HG03558 (cell line): ENCODE results near the gene RALGPS1.

ENCODE experiments used
- ATAC-seq: cut with Tn5 transposase; IDR thresholded peaks from one replicate; pipeline ENCODE4 v1.9.1; 2021; ENCODE audit warnings: moderate number of reproducible peaks; ENCODE audit not compliant: unreplicated experiment; ENCODE audit errors: extremely low read depth

Gene RALGPS1

DNA sequence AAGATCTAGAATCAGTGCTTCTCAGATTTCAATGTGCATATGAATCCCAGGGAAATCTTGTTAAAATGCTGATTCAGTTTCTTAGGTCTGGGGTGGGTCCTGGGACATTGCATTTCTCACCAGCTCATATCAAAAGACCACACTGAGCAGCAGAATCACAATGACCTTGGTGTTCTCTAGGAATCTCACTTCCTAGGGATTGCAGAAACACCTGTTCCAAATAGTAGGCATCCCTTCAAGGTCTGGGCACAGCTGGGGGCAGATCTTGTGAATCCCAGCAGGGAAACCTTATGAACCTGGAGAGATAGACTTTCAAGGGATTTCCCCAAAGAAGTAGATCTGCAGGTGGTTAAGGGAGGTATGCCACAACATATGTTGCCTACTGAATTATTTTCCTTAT, 341.1 kb downstream of the RALGPS1 start:
- ATAC-seq = no peak

- no peak for ATAC-seq
Measured at GRCh38 chr9:127256324-127256723, 341.7 kb downstream of the RALGPS1 start.

- ATAC-seq = no peak
Measured at GRCh38 chr9:127258606-127259471, 344.3 kb downstream of the RALGPS1 start.

DNA sequence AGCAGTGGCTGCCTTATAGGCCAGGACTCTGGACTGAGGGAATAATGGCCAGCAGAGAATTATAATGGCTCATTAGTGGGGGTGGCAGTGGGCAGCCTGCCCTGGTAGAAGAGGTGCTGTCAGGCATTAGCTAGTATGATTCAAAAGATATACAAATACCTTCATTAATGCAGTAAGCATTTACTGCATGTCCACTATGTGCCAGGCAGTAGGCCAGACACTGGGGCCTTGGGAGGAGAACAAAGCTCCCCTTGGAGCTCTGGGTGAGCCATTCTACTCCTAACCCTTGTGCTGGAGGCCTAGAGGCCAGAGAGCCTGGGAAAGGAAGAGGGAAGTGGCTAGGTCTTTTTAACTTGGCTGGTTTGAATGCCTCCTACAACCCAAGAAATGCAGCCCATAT, 348.0 kb downstream of the RALGPS1 start:
- ATAC-seq = no peak

- no peak for ATAC-seq
Measured at GRCh38 chr9:127263237-127263636, 348.7 kb downstream of the RALGPS1 start.

- no peak for ATAC-seq
Measured at GRCh38 chr9:127263664-127264063, 349.1 kb downstream of the RALGPS1 start.

GRCh38 chr9:127264462-127265219, 350.1 kb downstream of the RALGPS1 start, which contains the start of gene GARNL3:
GARNL3 (plus strand) TSS chr9:127264774; CDS start chr9:127264878, 104 bp downstream.
- no peak for ATAC-seq

- no peak for ATAC-seq
Measured at GRCh38 chr9:127267793-127268525, 353.4 kb downstream of the RALGPS1 start.

DNA sequence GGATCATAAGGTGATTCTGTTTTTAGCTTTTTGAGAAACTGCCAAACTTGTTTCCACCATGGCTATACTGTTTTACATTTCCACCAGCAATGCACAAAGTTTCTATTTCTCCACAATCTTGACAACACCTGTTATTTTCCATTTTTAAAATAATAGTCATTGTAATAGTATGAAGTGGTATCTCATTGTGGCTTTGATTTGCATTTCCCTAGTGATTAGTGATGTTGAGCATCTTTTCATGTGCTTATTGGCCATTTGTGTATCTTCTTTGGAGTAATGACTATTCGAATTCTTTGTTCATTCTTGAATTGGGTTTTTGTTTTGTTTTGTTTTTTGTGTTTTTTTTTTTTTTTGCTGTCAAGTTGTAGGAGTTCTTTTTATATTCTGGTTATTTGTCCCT, 354.9 kb downstream of the RALGPS1 start:
- no peak for ATAC-seq
